Epithelial cell of esophagus (primary cell): ENCODE measurements around the gene FBLN5.

Experiments used
- DNase-seq: peaks from one replicate; pipeline ENCODE4 v3.0.0; 2010; ENCODE audit warnings: low read depth
- H3K4me3 ChIP-seq: 2 replicates; pipeline ENCODE4 v1.5.1; 2011; ENCODE audit warnings: mild to moderate bottlenecking, low read length, control low read depth
- CTCF ChIP-seq: IDR thresholded peaks from 2 replicates; pipeline ENCODE4 v1.5.1; 2011; ENCODE audit warnings: low read depth, mild to moderate bottlenecking, low read length, control low read depth, inconsistent platforms; ENCODE audit not compliant: insufficient read depth; ENCODE audit errors: missing control alignments

Gene FBLN5

GRCh38 chr14:91963465-91963864, 16.0 kb upstream of the FBLN5 start:
- peak; percentile 24 for DNase-seq
- TF ChIP-seq CTCF, result no peak
- H3K4me3 ChIP-seq, result no peak overlapping the region

- no peak for TF ChIP-seq CTCF
- no peak for DNase-seq
- no peak overlapping the region for H3K4me3 ChIP-seq
These were observed 14.1 kb upstream of the FBLN5 start for GRCh38 chr14:91961297-91962220.

- DNase-seq, result no peak
- H3K4me3 ChIP-seq, result no peak overlapping the region
- no peak for TF ChIP-seq CTCF
These were observed 10.4 kb upstream of the FBLN5 start for GRCh38 chr14:91957876-91958313.

- TF ChIP-seq CTCF, result no peak
- H3K4me3 ChIP-seq, result no peak overlapping the region
- peak; percentile 5 for DNase-seq
These were observed 9.1 kb upstream of the FBLN5 start for GRCh38 chr14:91956616-91957015.

- no peak for TF ChIP-seq CTCF
- DNase-seq, result no peak
- H3K4me3 ChIP-seq, result no peak overlapping the region
These were observed 7.7 kb upstream of the FBLN5 start for GRCh38 chr14:91955168-91955567.

- TF ChIP-seq CTCF, result no peak
- no peak overlapping the region for H3K4me3 ChIP-seq
- DNase-seq, result no peak
These were observed 5.9 kb upstream of the FBLN5 start for GRCh38 chr14:91953170-91953985.
